Stimulated activated effector memory CD8-positive, alpha-beta T cell treated with anti-CD3 and anti-CD28 coated beads, Interleukin-12 subunit alpha, Interleukin-12 subunit beta, amount 100 ng/mL, for 72 hours (primary cell): Measurements from ENCODE around the gene SCLT1.
"Not testable (repeated sequence)": the region's sequence is repeated elsewhere in the genome, so short reads cannot be mapped to it uniquely, and the experiment has no call there.

ENCODE experiments used
- ATAC-seq: fragments of 150-1000 bp; cut with Tn5 transposase; 2 replicates; pipeline ENCODE4 v1.10.0; 2021
- DNase-seq, 2 donors: peaks; one replicate each; pipeline ENCODE4 v3.0.0; 2021 to 2022; ENCODE audit warnings: low spot score in 2 of 2
- H3K27ac Mint-ChIP-seq: one replicate; pipeline ENCODE4 v1.8.0; 2022; ENCODE audit warnings: mild to moderate bottlenecking, mixed read lengths
- H3K36me3 Mint-ChIP-seq: one replicate; pipeline ENCODE4 v1.8.0; 2022; ENCODE audit warnings: mild to moderate bottlenecking, mixed read lengths
- H3K4me1 Mint-ChIP-seq: one replicate; pipeline ENCODE4 v1.8.0; 2022; ENCODE audit warnings: mixed read lengths
- H3K4me3 Mint-ChIP-seq: one replicate; pipeline ENCODE4 v1.8.0; 2022; ENCODE audit warnings: mild to moderate bottlenecking, mixed read lengths
- H3K9me3 Mint-ChIP-seq: one replicate; pipeline ENCODE4 v1.8.0; 2022; ENCODE audit warnings: mixed read lengths

SCLT1 gene

GRCh38 chr4:129093191-129093920, at the start of gene SCLT1:
Gene SCLT1 (minus strand): TSS chr4:129093539. CDS start chr4:129093103, 436 bp downstream.
- H3K27ac Mint-ChIP-seq, result no peak within 1 kb of the TSS
- peak; percentile 97 for ATAC-seq
- no peaks in the 10 kb centered on the region for H3K36me3 Mint-ChIP-seq
- peak; percentile 92 to 97 for DNase-seq
- no peak within 1 kb of the TSS for H3K4me3 Mint-ChIP-seq
- H3K4me1 Mint-ChIP-seq, result peaks cover 36% of the 10 kb centered on the region
- no peaks in the 10 kb centered on the region for H3K9me3 Mint-ChIP-seq

GRCh38 chr4:129140521-129140920, 47.2 kb upstream of the SCLT1 start:
- Mint-ChIP-seq H3K4me3 (no peak overlapping the region), H3K4me1 (no peaks in the 10 kb centered on the region), H3K36me3 (no peaks in the 10 kb centered on the region), H3K9me3 (no peaks in the 10 kb centered on the region), H3K27ac (no peak overlapping the region)
- ATAC-seq (no peak), DNase-seq (no peak)

DNA sequence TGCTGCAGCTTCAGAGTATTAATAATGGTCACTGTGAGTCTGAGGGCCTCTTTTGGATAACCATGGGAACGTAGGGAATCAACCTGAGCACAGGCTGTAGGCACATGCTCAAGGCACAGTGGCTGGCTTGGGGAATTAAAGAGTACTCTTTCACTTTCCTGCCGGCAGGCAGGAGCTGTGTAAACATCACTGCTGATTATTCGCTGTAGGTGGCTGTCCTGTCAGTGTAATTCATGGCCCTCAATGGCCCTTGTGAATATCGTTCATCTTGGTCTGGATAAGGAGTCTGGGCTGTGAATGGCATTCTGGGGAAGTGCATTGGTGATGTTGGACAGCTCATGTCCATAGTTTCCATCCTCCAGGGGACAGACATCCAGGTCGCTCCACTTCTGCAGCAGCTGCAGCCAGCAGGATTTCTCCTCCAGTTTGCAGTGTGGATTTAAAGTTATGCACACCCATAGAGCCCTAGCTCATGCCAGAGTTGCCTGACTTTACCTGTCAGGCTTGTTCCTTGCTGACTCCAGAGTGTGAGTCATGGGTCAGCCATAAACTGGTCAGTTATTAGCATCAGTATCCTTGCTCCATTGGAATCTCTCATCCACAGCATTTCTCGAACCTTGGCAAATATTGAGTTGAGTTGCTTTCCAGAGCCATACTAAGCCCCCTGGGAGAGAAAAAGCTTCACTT, 45.6 kb upstream of the SCLT1 start:
- Mint-ChIP-seq H3K36me3 (no peaks in the 10 kb centered on the region), H3K4me1 (no peaks in the 10 kb centered on the region), H3K9me3 (no peaks in the 10 kb centered on the region), H3K27ac (no peak overlapping the region), H3K4me3 (no peak overlapping the region)
- DNase-seq (no peak), ATAC-seq (peak; percentile 22)

- ATAC-seq (peak; percentile 20), DNase-seq (no peak)
- Mint-ChIP-seq H3K27ac (no peak overlapping the region), H3K4me1 (no peaks in the 10 kb centered on the region), H3K36me3 (no peaks in the 10 kb centered on the region), H3K4me3 (no peak overlapping the region), H3K9me3 (peaks cover 2% of the 10 kb centered on the region)
Measured at GRCh38 chr4:129136433-129136832, 43.1 kb upstream of the SCLT1 start.

GRCh38 chr4:129131343-129131742, 38.0 kb upstream of the SCLT1 start:
- ATAC-seq (no peak), DNase-seq (no peak)
- H3K36me3 Mint-ChIP-seq, result no peaks in the 10 kb centered on the region
- H3K4me3 Mint-ChIP-seq, result no peak overlapping the region
- H3K4me1 Mint-ChIP-seq, result no peaks in the 10 kb centered on the region
- H3K27ac Mint-ChIP-seq, result no peak overlapping the region
- peaks cover 2% of the 10 kb centered on the region for H3K9me3 Mint-ChIP-seq

GRCh38 chr4:129129143-129129542, 35.8 kb upstream of the SCLT1 start:
- no peak for DNase-seq
- Mint-ChIP-seq H3K27ac (no peak overlapping the region), H3K4me1 (no peaks in the 10 kb centered on the region), H3K4me3 (no peak overlapping the region), H3K9me3 (peaks cover 2% of the 10 kb centered on the region), H3K36me3 (no peaks in the 10 kb centered on the region)
- ATAC-seq, result no peak

DNA sequence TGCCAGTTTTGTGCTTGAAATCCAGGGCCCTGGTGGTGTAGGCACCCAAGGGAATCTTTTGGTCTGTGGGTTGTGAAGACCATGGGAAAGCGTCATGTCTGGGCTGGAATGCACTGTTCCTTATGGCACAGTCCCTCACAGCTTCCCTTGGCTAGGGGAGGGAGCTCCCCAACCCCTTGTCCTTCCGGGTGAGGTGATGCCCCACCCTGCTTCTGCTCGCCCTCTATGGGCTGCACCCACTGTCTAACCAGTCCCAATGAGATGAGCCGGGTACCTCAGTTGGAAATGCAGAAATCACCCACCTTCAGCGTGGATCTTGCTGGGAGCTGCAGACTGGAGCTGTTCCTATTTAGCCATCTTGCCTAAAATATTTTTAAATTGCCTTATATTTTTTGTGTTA, 33.3 kb upstream of the SCLT1 start:
- H3K4me3 Mint-ChIP-seq, ATAC-seq, H3K27ac Mint-ChIP-seq, H3K9me3 Mint-ChIP-seq, H3K4me1 Mint-ChIP-seq, DNase-seq, H3K36me3 Mint-ChIP-seq: not testable (repeated sequence)

- H3K4me3 Mint-ChIP-seq, result no peak overlapping the region
Measured at GRCh38 chr4:129117705-129118104, 24.4 kb upstream of the SCLT1 start.

GRCh38 chr4:129113919-129114318, 20.6 kb upstream of the SCLT1 start:
- Mint-ChIP-seq H3K4me3 (no peak overlapping the region), H3K27ac (no peak overlapping the region), H3K4me1 (no peaks in the 10 kb centered on the region), H3K36me3 (no peaks in the 10 kb centered on the region), H3K9me3 (no peaks in the 10 kb centered on the region)
- no peak for ATAC-seq
- DNase-seq, result no peak

More at GRCh38 chr4:129117705-129118104, 24.4 kb upstream of the SCLT1 start:
- H3K36me3 Mint-ChIP-seq, result no peaks in the 10 kb centered on the region
- ATAC-seq (peak; percentile 13), DNase-seq (no peak)
- H3K4me1 Mint-ChIP-seq, result no peaks in the 10 kb centered on the region
- H3K27ac Mint-ChIP-seq, result no peak overlapping the region
- H3K9me3 Mint-ChIP-seq, result no peaks in the 10 kb centered on the region

GRCh38 chr4:129113434-129113833, 20.1 kb upstream of the SCLT1 start:
- Mint-ChIP-seq H3K9me3 (no peaks in the 10 kb centered on the region), H3K4me1 (no peaks in the 10 kb centered on the region), H3K36me3 (no peaks in the 10 kb centered on the region), H3K27ac (no peak overlapping the region), H3K4me3 (no peak overlapping the region)
- ATAC-seq (no peak), DNase-seq (no peak)

DNA sequence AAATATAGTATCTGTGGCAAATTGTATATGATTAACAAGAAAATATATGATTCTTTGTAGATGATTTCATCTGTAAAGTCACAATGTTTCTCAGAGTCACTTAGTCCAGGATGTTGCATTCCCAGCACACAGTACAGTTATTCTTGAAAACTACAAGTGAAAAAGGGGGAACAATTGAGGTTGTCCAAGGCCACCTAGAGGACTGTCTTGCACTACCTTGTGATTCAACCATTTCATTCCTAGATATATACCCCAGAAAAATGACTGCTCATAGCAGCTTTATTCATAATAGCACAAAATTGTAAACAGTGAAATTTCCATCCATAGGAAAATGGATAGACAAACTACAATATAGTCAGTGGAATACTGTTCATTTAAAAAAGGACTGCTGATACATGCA, 18.6 kb upstream of the SCLT1 start:
- H3K4me3 Mint-ChIP-seq, result no peak overlapping the region
- H3K4me1 Mint-ChIP-seq, result no peaks in the 10 kb centered on the region
- DNase-seq (no peak), ATAC-seq (no peak)
- H3K36me3 Mint-ChIP-seq, result no peaks in the 10 kb centered on the region
- H3K27ac Mint-ChIP-seq, result no peak overlapping the region
- no peaks in the 10 kb centered on the region for H3K9me3 Mint-ChIP-seq

- H3K4me3 Mint-ChIP-seq, result no peak overlapping the region
- no peak overlapping the region for H3K27ac Mint-ChIP-seq
Measured at GRCh38 chr4:129110931-129111330, 17.6 kb upstream of the SCLT1 start.

GRCh38 chr4:129109965-129110824, 16.9 kb upstream of the SCLT1 start:
- no peaks in the 10 kb centered on the region for H3K4me1 Mint-ChIP-seq
- H3K4me3 Mint-ChIP-seq, result no peak overlapping the region
- no peak overlapping the region for H3K27ac Mint-ChIP-seq

More at GRCh38 chr4:129110931-129111330, 17.6 kb upstream of the SCLT1 start:
- no peak for DNase-seq
- no peak for ATAC-seq
- H3K4me1 Mint-ChIP-seq, result no peaks in the 10 kb centered on the region
- H3K9me3 Mint-ChIP-seq, result no peaks in the 10 kb centered on the region
- no peaks in the 10 kb centered on the region for H3K36me3 Mint-ChIP-seq

DNA sequence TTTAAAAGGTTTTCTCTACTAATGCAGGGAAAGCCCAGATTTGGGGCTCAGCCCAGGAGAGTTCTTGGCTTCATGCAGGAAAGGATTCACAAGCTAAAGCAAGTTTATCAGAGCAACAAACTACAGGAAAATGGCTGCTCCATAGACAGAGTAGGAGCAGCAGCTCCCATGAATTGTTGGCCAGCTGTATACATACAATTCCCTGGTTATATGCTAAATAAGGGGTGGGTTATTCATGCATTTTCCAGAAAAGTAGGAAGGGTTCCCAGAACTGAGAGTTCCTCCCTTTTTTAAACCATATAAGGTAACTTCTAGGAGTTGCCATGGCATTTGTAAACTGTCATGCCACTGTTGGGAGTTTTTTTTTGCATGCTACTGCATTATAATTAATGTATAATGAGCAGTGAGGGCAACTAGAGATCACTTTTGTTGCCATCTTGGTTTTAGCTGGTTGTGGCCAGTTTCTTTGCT, 5.2 kb upstream of the SCLT1 start:
- Mint-ChIP-seq H3K27ac (no peak overlapping the region), H3K4me3 (no peak overlapping the region), H3K36me3 (peaks cover 8% of the 10 kb centered on the region), H3K9me3 (no peaks in the 10 kb centered on the region), H3K4me1 (peaks cover 18% of the 10 kb centered on the region)
- no peak for DNase-seq
- ATAC-seq, result no peak

More at GRCh38 chr4:129109965-129110824, 16.9 kb upstream of the SCLT1 start:
- ATAC-seq (no peak), DNase-seq (no peak)
- Mint-ChIP-seq H3K9me3 (no peaks in the 10 kb centered on the region), H3K36me3 (no peaks in the 10 kb centered on the region)

DNA sequence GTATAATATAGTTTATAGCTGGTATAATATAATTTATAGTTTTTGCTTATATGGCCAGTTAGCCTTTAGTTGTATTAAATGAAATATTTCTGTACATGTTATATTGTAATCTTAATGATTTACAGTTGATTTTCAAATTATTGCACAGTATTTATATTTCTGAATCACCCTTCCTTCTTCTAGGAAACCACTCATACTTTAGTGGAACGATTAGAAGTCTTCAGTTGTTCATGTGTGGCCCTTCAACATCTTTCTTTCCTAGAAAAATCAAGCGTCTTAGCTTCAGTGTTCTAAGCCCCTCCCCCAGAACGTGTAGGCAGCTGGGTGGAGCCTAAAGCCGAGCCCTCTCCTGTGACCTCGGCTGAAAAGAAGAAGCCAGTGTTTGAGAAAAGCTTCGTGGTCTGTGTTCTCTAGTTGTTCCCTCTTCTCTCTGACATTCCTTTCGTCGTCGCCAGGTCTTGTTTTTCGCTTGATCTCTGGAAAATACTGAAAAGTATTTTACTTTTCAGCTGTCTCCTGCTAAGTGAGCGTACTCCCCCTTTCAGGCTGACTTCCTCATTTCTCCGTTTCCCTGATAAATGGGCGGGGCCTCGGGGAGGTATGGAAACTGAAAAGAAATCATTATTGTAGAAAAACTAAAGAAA, 2.6 kb upstream of the SCLT1 start, which contains the start of gene C4orf33:
TSS of gene C4orf33 (plus strand) at position 342 of the 644 bp plus-strand sequence. CDS start 6,459 bp downstream, outside the sequence.
- peaks cover 21% of the 10 kb centered on the region for H3K4me1 Mint-ChIP-seq
- peak; percentile 63 for ATAC-seq
- no peaks in the 10 kb centered on the region for H3K36me3 Mint-ChIP-seq
- peak; percentile 40 to 77 for DNase-seq
- peak within 1 kb of the TSS; percentile 75 for H3K27ac Mint-ChIP-seq
- H3K4me3 Mint-ChIP-seq, result no peak within 1 kb of the TSS
- H3K9me3 Mint-ChIP-seq, result no peaks in the 10 kb centered on the region
